Peyer's patch (tissue), 4 donors: ENCODE measurements around the gene TOX2.

Source experiments
- CTCF ChIP-seq, 6 experiments: fragments of 450-650 bp in 4 of 6; fragments of 200-600 bp in 2 of 6; sonication (generic) in 1 of 6; IDR thresholded peaks; one replicate each; pipeline ENCODE4 v1.5.1; 2017 to 2019; ENCODE audit warnings: antibody characterized with exemption in 6 of 6, mild to moderate bottlenecking in 3 of 6, moderate library complexity in 1 of 6
- POLR2A ChIP-seq, 2 donors: fragments of 450-650 bp; IDR thresholded peaks; one replicate each; pipeline ENCODE4 v1.5.1; 2017; ENCODE audit warnings: antibody characterized with exemption in 2 of 2, mild to moderate bottlenecking in 2 of 2, moderate library complexity in 2 of 2

DNA sequence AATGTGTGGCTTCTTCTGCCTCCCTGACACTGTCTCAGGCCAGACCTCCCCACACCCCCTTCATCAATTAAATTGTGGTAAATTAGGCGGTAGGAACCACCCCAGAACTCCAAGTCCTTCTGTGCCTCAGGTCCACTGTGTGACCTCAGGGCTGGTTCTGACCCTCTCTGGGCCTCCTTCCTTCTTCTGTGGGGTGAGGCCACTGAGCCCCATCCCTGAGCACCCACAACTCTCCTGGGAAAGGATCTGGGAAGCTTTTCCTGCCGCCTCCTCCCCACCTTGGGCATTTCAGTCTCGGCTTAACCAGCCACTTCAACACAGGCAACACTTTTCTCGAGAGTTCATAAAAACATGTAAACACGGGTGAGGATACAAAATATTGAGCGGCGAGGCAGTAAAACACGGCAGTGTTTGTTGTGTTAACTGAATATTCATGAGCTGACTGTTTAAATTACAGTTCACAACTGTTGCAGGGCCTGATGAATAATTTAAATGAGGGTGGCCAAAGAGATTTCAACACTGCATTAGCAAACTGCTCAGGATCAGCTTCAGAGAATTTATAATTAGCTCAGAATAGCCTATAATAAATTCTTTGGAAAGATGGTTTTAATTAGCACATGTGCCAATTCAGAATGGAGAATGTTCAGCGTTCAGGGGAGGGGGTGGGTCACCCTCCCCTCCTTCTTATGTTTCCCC lies 112.1 kb downstream of the TOX2 start:
- TF ChIP-seq POLR2A (IDR thresholded peaks at IDR 0.05) (no peak), CTCF (IDR thresholded peaks at IDR 0.05) (no peak)
